GM13977 (cell line): Measurements from ENCODE around the gene FUCA1.

Experiments
- DNase-seq: peaks from one replicate; pipeline ENCODE4 v3.0.0; 2012; ENCODE audit warnings: low spot score
- in situ Hi-C: fragments of 300-500 bp; cut with MboI; formaldehyde crosslinking; loops from one replicate; pipeline ENCODE4 v1.12.0; 2022; ENCODE audit warnings: low sequenced_read_pairs, low pct_unique_long_range_greater_than_20kb, mixed read lengths, inconsistent platforms; ENCODE audit not compliant: unreplicated experiment
- TF ChIP-seq, protein P1 (sequence below): IDR thresholded peaks from 2 replicates; pipeline ENCODE4 v1.5.1; 2012; ENCODE audit warnings: mild to moderate bottlenecking, control low read depth; ENCODE audit not compliant: insufficient read depth; ENCODE audit errors: extremely low read depth, missing control alignments

The FUCA1 gene

DNA sequence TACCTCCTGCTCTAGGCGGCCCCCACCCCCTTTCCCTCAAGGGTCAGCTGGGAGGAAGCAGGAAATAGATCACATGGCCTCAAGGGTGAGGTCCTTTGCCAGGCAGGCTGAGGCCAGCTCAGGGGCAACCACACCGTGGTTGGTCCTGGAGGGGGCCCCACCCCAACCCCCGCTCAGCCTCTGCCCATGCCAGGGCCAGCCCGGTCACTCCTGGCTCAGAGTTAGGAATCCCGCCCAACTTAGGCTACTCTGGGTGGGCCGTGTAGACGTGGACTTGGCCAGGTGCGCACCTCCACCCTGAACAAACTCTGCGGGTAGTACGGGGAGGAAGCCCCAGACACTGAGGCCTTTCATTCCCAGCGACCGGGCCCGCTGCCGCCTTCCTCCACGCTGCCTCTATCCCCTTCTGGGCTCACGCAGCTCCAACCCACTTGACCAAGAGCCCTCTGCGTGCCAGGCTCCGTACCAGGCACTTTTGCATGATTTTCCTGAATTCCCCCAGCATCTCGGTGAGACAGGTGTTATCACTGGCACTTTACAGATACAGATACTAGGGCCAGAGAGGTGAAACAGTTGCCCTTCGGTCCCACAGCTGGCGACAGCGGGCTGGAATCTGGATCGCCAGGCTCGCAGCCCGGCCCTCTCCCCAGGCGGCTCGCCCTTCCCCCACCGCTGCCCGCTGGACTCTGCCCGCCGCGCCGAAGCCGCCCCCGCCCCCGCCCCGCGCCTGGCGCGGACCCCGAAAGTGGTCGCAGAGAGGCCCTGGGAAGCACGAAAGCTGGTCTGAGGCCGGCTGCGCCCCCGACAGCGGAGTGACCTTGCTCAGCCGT, 68.3 kb downstream of the FUCA1 start:
- in situ Hi-C loops, result no loop called here
- TF ChIP-seq, protein P1, sequence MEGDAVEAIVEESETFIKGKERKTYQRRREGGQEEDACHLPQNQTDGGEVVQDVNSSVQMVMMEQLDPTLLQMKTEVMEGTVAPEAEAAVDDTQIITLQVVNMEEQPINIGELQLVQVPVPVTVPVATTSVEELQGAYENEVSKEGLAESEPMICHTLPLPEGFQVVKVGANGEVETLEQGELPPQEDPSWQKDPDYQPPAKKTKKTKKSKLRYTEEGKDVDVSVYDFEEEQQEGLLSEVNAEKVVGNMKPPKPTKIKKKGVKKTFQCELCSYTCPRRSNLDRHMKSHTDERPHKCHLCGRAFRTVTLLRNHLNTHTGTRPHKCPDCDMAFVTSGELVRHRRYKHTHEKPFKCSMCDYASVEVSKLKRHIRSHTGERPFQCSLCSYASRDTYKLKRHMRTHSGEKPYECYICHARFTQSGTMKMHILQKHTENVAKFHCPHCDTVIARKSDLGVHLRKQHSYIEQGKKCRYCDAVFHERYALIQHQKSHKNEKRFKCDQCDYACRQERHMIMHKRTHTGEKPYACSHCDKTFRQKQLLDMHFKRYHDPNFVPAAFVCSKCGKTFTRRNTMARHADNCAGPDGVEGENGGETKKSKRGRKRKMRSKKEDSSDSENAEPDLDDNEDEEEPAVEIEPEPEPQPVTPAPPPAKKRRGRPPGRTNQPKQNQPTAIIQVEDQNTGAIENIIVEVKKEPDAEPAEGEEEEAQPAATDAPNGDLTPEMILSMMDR, result no peak
- DNase-seq, result peak; percentile 72

DNA sequence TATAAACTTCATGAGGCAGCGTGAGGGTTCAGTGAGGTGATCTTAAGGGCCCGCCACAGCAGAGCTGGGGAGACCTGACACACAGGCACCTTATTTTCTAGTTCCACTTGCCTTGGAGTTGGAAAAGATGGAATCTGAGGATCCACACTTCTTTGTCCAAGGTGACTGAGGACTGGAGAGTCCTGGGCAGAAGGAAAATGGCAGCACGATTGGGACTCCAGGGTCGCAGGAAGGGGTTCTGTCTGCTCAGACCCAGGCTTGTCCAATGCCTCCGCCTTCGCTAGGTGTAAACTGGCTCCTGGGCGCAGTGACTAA, 68.9 kb downstream of the FUCA1 start:
- no peak for DNase-seq
- in situ Hi-C loops, result no loop called here
- TF ChIP-seq, protein P1, result no peak

DNA sequence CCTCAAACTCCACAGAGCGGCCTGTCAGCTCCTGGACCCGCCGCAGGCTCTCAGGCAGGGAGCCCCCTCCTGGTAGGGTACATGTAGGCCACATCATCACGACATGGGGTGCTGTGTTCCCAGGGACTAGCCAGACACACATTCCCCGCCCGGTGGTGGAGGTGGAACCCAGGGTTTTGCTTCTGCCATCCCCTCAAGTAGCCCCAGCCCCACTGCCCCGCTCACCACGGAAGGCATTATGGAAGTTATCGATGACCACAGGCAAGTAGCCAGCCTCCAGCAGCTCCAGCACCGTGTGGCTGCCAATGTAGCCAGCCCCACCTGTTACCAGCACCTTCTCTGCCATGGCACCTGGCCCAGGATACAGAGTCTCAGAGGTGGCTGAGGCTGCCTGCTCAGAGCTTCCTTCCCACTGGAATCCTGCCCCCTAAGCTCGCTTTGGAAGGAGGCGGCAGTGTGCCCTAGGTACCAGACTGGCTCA, 69.4 kb downstream of the FUCA1 start:
- peak; percentile 28 for DNase-seq
- TF ChIP-seq, protein P1, result peak; percentile 19
- in situ Hi-C loops, result no loop called here

DNA sequence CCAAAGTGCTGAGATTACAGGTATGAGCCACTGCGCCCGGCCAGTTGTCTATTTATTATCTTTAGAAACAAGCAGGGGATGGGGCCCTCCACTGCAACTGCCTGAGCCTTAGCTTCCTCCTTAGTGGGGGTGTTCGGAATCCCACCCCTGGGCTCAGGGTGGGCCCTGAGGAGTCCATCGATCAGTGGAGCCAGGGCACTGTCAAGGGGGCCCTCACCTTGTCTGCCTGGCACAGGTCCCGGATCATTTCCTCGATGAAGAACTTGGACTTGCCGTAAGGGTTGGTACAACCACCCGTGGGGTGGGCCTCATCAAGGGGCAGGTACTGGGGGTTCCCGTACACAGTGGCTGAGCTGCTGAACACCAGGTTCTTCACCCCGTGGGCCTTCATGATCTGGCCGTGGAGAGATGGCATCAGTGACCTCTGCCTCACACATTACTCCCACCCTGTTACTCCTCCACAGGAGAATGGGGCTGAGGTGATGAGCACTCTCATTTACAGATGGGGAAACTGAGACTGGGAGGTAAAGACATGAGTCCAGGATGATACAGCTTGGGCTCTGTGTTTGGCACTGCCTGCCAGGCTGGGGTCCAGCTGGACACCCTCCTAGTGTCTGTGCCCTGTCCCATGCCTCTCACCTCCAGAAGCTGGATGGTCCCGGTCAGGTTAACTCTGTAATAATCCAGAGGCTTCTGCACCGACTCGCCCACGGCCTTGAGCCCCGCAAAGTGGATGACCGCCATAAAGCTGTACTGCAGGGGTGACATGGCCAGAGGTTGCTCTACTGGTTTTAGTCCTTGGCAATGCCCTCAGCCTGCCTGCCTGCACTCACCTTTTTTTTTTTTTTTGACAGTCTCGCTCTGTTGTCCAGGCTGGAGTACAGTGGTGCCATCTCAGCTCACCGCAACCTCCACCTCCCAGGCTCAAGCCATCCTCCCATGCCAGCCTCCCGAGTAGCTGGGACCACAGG, 70.3 kb downstream of the FUCA1 start:
- no peak for DNase-seq
- in situ Hi-C loops, result no loop called here
- TF ChIP-seq, protein P1, result no peak

DNA sequence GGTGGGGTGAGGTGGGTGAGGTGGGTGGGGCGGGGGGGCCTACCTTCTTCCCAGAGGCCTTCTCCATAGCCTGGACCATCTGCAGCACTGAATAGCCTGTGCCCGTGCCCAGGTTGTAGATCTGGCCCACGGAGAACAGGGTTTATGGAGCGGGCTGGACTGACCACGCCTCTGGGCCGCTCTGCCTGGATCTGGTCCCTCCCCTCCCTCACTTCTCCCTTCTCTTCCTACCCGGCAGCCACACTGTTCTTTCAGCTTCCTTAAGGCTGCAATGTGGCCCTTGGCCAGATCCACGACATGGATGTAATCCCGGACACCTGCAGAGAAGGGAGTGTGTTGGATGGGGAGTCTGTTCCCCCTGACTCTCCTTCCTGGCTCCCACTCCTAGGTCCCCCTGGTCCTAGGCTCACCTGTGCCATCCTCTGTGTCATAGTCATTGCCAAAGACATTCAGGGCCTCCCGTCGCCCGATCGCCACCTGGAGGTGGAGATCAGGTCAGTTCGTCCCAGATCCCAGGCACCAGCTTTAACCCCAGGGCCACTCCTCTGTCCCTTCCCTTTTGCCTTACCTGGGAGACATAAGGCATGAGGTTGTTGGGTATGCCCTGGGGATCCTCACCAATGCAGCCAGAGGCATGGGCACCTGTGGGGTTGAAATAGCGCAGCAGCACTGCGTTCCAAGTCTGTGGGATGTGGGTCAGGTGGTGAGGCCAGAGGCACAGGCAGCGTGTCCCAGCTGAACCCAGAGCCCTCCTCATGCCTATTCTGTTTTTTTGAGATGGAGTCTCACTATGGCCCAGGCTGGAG, 71.4 kb downstream of the FUCA1 start:
- TF ChIP-seq, protein P1, result no peak
- in situ Hi-C loops, result no loop called here
- DNase-seq, result no peak
